GM23338 (cell line): ENCODE measurements around the gene NHS. TPM values are rescaled to one million over a fixed set of nuclear protein-coding genes. Genes with fewer than 3 reads are reported as not detected.
A peak's percentile ranks its signal among the peaks of the same experiment; 100 is the strongest.

Experiments
- ATAC-seq: fragments of 200-7000 bp; cut with Tn5 transposase; 3 replicates; pipeline ENCODE4 v1.9.1; 2020
- DNase-seq: peaks from one replicate; pipeline ENCODE4 v3.0.0-alpha.2; 2015; ENCODE audit warnings: low spot score
- H2AFZ ChIP-seq: fragments of 200-600 bp; sonication (generic); 2 replicates; pipeline ENCODE4 v1.8.0; 2016; ENCODE audit warnings: antibody characterized with exemption, mild to moderate bottlenecking, moderate library complexity
- H3F3A ChIP-seq: fragments of 200-600 bp; sonication (generic); replicated peaks from 2 replicates; pipeline ENCODE4 v1.8.0; 2017; ENCODE audit warnings: antibody characterized with exemption, mixed run types, low read depth
- H3K27ac ChIP-seq: fragments of 200-600 bp; sonication (generic); 2 replicates; pipeline ENCODE4 v1.6.1; 2016; ENCODE audit warnings: low read depth
- H3K27me3 ChIP-seq: fragments of 200-600 bp; sonication (generic); 2 replicates; pipeline ENCODE4 v1.8.0; 2016; ENCODE audit warnings: mild to moderate bottlenecking, mixed run types, moderate library complexity; ENCODE audit not compliant: insufficient read depth
- H3K36me3 ChIP-seq: fragments of 200-600 bp; sonication (generic); 2 replicates; pipeline ENCODE4 v1.8.0; 2016; ENCODE audit warnings: mild to moderate bottlenecking; ENCODE audit not compliant: insufficient read depth
- H3K4me1 ChIP-seq: fragments of 200-600 bp; sonication (generic); 2 replicates; pipeline ENCODE4 v1.8.0; 2016; ENCODE audit warnings: mild to moderate bottlenecking, moderate library complexity; ENCODE audit not compliant: insufficient read depth
- H3K4me2 ChIP-seq: fragments of 200-600 bp; sonication (generic); 2 replicates; pipeline ENCODE4 v1.7.1; 2017; ENCODE audit warnings: mixed run types
- H3K4me3 ChIP-seq: fragments of 200-600 bp; sonication (generic); 2 replicates; pipeline ENCODE4 v1.6.1; 2016; ENCODE audit warnings: mixed run types
- H3K79me2 ChIP-seq: fragments of 200-600 bp; sonication (generic); replicated peaks from 2 replicates; pipeline ENCODE4 v1.8.0; 2017; ENCODE audit warnings: mild to moderate bottlenecking; ENCODE audit not compliant: insufficient read depth
- H3K9me2 ChIP-seq: fragments of 200-600 bp; sonication (generic); 2 replicates; pipeline ENCODE4 v1.8.0; 2017; ENCODE audit not compliant: insufficient read depth
- H4K20me1 ChIP-seq: fragments of 200-600 bp; sonication (generic); replicated peaks from 2 replicates; pipeline ENCODE4 v1.8.0; 2017; ENCODE audit warnings: mild to moderate bottlenecking; ENCODE audit not compliant: insufficient read depth
- H3K27ac Mint-ChIP-seq: 2 replicates; pipeline ENCODE4 v1.8.0; 2020; ENCODE audit warnings: inconsistent platforms, mild to moderate bottlenecking, moderate library complexity, mixed read lengths
- H3K27me3 Mint-ChIP-seq: 3 replicates; pipeline ENCODE4 v1.8.0; 2022; ENCODE audit warnings: low read depth, mild to moderate bottlenecking, moderate library complexity, mixed read lengths, inconsistent platforms; ENCODE audit not compliant: insufficient read depth, poor library complexity
- H3K36me3 Mint-ChIP-seq: 3 replicates; pipeline ENCODE4 v1.8.0; 2021; ENCODE audit warnings: low read depth, mild to moderate bottlenecking, inconsistent platforms, moderate library complexity, mixed read lengths
- H3K4me1 Mint-ChIP-seq: 3 replicates; pipeline ENCODE4 v1.8.0; 2020; ENCODE audit warnings: mild to moderate bottlenecking, inconsistent platforms, mixed read lengths
- H3K4me3 Mint-ChIP-seq: 3 replicates; pipeline ENCODE4 v1.8.0; 2021; ENCODE audit warnings: moderate library complexity, mild to moderate bottlenecking, inconsistent platforms, mixed read lengths
- H3K9me3 Mint-ChIP-seq: 3 replicates; pipeline ENCODE4 v1.8.0; 2020; ENCODE audit warnings: moderate library complexity, mild to moderate bottlenecking, inconsistent platforms, mixed read lengths
- EZH2 ChIP-seq: fragments of 200-600 bp; sonication (generic); IDR thresholded peaks from one replicate; pipeline ENCODE4 v1.8.0; 2017; ENCODE audit warnings: antibody characterized with exemption, mild to moderate bottlenecking, low read depth; ENCODE audit not compliant: unreplicated experiment
- EZH2phosphoT487 ChIP-seq: fragments of 200-600 bp; sonication (generic); IDR thresholded peaks from one replicate; pipeline ENCODE4 v1.8.1; 2018; ENCODE audit warnings: antibody characterized with exemption; ENCODE audit not compliant: unreplicated experiment
- JUNB ChIP-seq: IDR thresholded peaks from one replicate; pipeline ENCODE4 v1.6.1; 2016; ENCODE audit warnings: antibody characterized with exemption; ENCODE audit not compliant: unreplicated experiment
- POLR2AphosphoS5 ChIP-seq: IDR thresholded peaks from 2 replicates; pipeline ENCODE4 v1.6.1; 2016; ENCODE audit warnings: antibody characterized with exemption, low read depth
- REST ChIP-seq: IDR thresholded peaks from one replicate; pipeline ENCODE4 v1.6.1; 2018; ENCODE audit warnings: antibody characterized with exemption; ENCODE audit not compliant: unreplicated experiment
- ZNF114 ChIP-seq: fragments of 250-450 bp; sonication (Bioruptor Pico); IDR thresholded peaks from 2 replicates; pipeline ENCODE4 v1.5.0; 2020; ENCODE audit warnings: mild to moderate bottlenecking, moderate library complexity
- ZNF331 ChIP-seq: fragments of 250-450 bp; sonication (Bioruptor Pico); IDR thresholded peaks from 2 replicates; pipeline ENCODE4 v1.5.0; 2020; ENCODE audit warnings: low read depth, mild to moderate bottlenecking, moderate library complexity
- polyA plus RNA-seq: library from polyadenylated mRNA; unstranded; fragments of >200 nt; fragmentation: Nextera tagmentation; extraction: Ambion mirVana; gene quantifications from 2 replicates; pipeline ENCODE4 v1.2.1, GENCODE V29; 2016
- total RNA-seq: library from RNA; depleted of rRNA; stranded (reverse); fragments of >200 nt; shearing (Covaris generic); gene quantifications from 2 replicates; pipeline ENCODE4 v1.2.3, GENCODE V29; 2014
- TF ChIP-seq, protein P1 (sequence below): IDR thresholded peaks from 2 replicates; pipeline ENCODE4 v1.6.1; 2016; ENCODE audit warnings: antibody characterized with exemption
- TF ChIP-seq, protein P2 (sequence below): fragments of 250-450 bp; sonication (Bioruptor Pico); IDR thresholded peaks from 2 replicates; pipeline ENCODE4 v1.5.0; 2020; ENCODE audit warnings: mild to moderate bottlenecking, moderate library complexity

Gene NHS
- total and polyA plus RNA-seq, 2 experiments from 2014 or later: 1.8 to 8.2 TPM

GRCh38 chrX:17397074-17397473 lies 22.1 kb downstream of the NHS start:
- DNase-seq (peak; percentile 8), ATAC-seq (no peak)
- H3K4me1 ChIP-seq: no peaks in the 10 kb centered on the region; the same call in 1 of the 2 replicates
- no peak overlapping the region for H3K4me3 ChIP-seq
- H4K20me1 ChIP-seq: no peaks in the 10 kb centered on the region
- H3F3A ChIP-seq: no peaks in the 10 kb centered on the region
- TF ChIP-seq REST: no peak
- no peak for TF ChIP-seq EZH2phosphoT487
- no peak for TF ChIP-seq ZNF114 (CRISPR knock-in tag)
- TF ChIP-seq EZH2: no peak
- no peak for TF ChIP-seq ZNF331
- TF ChIP-seq, protein P1, sequence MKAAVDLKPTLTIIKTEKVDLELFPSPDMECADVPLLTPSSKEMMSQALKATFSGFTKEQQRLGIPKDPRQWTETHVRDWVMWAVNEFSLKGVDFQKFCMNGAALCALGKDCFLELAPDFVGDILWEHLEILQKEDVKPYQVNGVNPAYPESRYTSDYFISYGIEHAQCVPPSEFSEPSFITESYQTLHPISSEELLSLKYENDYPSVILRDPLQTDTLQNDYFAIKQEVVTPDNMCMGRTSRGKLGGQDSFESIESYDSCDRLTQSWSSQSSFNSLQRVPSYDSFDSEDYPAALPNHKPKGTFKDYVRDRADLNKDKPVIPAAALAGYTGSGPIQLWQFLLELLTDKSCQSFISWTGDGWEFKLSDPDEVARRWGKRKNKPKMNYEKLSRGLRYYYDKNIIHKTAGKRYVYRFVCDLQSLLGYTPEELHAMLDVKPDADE: no peak
- no peaks in the 10 kb centered on the region for H3K36me3 ChIP-seq
- 0 out of 2 replicates have a peak, but pooled peaks cover 4% of the 10 kb centered on the region for H3K79me2 ChIP-seq
- Mint-ChIP-seq H3K9me3 (no peaks in the 10 kb centered on the region), H3K27me3 (peaks cover 2% of the 10 kb centered on the region), H3K36me3 (peaks cover 3% of the 10 kb centered on the region; the same call in 1 of the 3 replicates), H3K27ac (no peak overlapping the region), H3K4me1 (peaks cover 10% of the 10 kb centered on the region), H3K4me3 (no peak overlapping the region)
- H3K27me3 ChIP-seq: no peaks in the 10 kb centered on the region
- H2AFZ ChIP-seq: no peak overlapping the region
- no peak overlapping the region for H3K4me2 ChIP-seq
- H3K9me2 ChIP-seq: no peaks in the 10 kb centered on the region
- no peak overlapping the region for H3K27ac ChIP-seq

DNA sequence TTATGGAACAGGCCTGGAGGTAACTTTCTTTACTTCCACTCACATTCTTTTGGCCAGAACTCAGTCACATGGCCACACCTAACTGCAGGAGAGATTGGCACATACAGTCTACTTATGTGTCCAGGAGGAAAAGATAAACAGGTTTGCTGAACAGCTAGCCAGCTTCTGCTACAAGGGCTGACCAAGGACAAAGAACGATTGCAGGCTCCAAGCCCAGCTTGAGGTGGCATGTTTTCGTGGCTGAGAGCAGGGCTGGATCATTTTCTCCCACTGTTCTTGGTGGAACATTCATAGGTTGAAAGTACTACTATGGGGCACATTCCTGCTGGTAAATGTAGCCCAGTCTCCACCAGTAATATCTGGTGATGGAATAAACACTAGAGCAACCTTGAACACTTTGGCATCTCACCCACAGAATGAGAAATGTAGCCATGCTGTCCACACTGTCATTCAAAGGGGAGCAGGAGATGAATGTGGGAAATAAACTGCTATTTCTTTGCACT lies 28.2 kb downstream of the NHS start:
- no peaks in the 10 kb centered on the region for H3K36me3 Mint-ChIP-seq
- DNase-seq: no peak
- no peaks in the 10 kb centered on the region for H3K9me2 ChIP-seq
- no peak overlapping the region for H3K27ac Mint-ChIP-seq
- no peaks in the 10 kb centered on the region for H3K9me3 Mint-ChIP-seq
- no peaks in the 10 kb centered on the region for H3F3A ChIP-seq
- no peak overlapping the region for H3K4me3 Mint-ChIP-seq
- H3K79me2 ChIP-seq: no peaks in the 10 kb centered on the region
- H3K27me3 Mint-ChIP-seq: peaks cover 2% of the 10 kb centered on the region
- H3K27ac ChIP-seq: no peak overlapping the region
- no peaks in the 10 kb centered on the region for H4K20me1 ChIP-seq
- no peaks in the 10 kb centered on the region for H3K4me1 ChIP-seq
- peaks cover under 1% of the 10 kb centered on the region; the same call in 2 of the 3 replicates for H3K4me1 Mint-ChIP-seq
- H2AFZ ChIP-seq: no peak overlapping the region
- no peak for ATAC-seq
- no peak overlapping the region for H3K4me3 ChIP-seq
- no peaks in the 10 kb centered on the region for H3K36me3 ChIP-seq
- no peaks in the 10 kb centered on the region for H3K27me3 ChIP-seq
- no peak overlapping the region for H3K4me2 ChIP-seq
- TF ChIP-seq POLR2AphosphoS5: no peak
- no peak for TF ChIP-seq JUNB
- TF ChIP-seq EZH2phosphoT487: no peak
- TF ChIP-seq, protein P2, sequence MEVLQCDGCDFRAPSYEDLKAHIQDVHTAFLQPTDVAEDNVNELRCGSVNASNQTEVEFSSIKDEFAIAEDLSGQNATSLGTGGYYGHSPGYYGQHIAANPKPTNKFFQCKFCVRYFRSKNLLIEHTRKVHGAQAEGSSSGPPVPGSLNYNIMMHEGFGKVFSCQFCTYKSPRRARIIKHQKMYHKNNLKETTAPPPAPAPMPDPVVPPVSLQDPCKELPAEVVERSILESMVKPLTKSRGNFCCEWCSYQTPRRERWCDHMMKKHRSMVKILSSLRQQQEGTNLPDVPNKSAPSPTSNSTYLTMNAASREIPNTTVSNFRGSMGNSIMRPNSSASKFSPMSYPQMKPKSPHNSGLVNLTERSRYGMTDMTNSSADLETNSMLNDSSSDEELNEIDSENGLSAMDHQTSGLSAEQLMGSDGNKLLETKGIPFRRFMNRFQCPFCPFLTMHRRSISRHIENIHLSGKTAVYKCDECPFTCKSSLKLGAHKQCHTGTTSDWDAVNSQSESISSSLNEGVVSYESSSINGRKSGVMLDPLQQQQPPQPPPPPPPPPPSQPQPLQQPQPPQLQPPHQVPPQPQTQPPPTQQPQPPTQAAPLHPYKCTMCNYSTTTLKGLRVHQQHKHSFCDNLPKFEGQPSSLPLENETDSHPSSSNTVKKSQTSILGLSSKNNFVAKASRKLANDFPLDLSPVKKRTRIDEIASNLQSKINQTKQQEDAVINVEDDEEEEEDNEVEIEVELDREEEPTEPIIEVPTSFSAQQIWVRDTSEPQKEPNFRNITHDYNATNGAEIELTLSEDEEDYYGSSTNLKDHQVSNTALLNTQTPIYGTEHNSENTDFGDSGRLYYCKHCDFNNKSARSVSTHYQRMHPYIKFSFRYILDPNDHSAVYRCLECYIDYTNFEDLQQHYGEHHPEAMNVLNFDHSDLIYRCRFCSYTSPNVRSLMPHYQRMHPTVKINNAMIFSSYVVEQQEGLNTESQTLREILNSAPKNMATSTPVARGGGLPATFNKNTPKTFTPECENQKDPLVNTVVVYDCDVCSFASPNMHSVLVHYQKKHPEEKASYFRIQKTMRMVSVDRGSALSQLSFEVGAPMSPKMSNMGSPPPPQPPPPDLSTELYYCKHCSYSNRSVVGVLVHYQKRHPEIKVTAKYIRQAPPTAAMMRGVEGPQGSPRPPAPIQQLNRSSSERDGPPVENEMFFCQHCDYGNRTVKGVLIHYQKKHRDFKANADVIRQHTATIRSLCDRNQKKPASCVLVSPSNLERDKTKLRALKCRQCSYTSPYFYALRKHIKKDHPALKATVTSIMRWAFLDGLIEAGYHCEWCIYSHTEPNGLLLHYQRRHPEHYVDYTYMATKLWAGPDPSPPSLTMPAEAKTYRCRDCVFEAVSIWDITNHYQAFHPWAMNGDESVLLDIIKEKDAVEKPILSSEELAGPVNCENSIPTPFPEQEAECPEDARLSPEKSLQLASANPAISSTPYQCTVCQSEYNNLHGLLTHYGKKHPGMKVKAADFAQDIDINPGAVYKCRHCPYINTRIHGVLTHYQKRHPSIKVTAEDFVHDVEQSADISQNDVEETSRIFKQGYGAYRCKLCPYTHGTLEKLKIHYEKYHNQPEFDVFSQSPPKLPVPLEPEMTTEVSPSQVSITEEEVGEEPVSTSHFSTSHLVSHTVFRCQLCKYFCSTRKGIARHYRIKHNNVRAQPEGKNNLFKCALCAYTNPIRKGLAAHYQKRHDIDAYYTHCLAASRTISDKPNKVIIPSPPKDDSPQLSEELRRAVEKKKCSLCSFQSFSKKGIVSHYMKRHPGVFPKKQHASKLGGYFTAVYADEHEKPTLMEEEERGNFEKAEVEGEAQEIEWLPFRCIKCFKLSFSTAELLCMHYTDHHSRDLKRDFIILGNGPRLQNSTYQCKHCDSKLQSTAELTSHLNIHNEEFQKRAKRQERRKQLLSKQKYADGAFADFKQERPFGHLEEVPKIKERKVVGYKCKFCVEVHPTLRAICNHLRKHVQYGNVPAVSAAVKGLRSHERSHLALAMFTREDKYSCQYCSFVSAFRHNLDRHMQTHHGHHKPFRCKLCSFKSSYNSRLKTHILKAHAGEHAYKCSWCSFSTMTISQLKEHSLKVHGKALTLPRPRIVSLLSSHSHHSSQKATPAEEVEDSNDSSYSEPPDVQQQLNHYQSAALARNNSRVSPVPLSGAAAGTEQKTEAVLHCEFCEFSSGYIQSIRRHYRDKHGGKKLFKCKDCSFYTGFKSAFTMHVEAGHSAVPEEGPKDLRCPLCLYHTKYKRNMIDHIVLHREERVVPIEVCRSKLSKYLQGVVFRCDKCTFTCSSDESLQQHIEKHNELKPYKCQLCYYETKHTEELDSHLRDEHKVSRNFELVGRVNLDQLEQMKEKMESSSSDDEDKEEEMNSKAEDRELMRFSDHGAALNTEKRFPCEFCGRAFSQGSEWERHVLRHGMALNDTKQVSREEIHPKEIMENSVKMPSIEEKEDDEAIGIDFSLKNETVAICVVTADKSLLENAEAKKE: no peak
- TF ChIP-seq ZNF331: no peak
